Activated CD4-positive, alpha-beta T cell treated with anti-CD3 and anti-CD28 coated beads, Interleukin-2, Interleukin-4, amounts not matched to agents 100 ng/mL and 50 ng/mL, durations not matched to agents 16 hours and 8 hours (primary cell): ENCODE data around the gene TMEM143.
"Not testable (repeated sequence)": the region's sequence is repeated elsewhere in the genome, so short reads cannot be mapped to it uniquely, and the experiment has no call there.

Experiments used
- DNase-seq: peaks from one replicate; pipeline ENCODE4 v3.0.0-alpha.2; 2020; ENCODE audit warnings: low spot score

TMEM143 gene

DNA sequence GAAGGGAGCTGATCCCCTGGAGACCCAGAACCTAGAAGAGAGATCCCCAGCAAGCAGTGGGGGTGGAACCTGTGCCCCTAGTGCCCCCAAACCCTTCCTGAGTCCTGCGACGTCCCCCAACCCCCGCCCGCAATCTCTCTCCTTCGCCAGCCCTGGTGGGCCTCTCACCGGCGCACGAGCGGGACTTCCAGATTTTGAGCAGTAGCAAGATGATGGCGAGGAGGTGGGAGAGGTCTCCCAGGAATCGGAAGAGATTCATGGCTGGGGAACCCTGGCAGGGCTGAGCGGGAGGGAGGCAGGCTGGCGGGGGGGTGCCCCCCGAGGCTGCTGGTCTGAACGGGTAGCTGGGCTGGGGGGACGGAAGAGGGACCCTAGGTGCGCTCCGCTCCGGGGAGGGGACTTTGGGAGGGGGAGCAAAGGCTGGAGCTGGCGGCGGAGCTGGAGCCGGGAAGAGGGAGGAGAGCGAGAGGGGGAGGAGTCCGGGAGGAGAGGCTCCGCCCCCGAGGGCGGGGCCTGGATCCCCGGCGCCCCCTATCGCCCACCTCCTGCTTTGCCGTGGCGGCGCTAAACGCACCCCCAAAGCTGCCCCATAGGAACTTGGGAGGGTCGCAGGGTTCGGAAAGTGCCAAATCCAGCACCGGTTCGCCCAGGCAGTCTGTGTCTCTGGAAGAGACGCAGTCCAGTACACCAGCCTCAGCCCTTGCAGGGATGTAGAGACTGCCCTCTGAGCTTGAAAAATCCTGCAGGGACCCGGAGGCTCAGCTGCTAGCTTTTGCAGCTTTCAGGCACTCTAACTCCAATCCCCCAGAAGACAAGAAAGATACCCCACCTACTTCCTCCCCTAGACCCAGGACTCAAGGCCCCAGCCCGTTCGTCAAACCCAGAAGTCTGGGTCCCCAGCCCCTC, 27.6 kb upstream of the TMEM143 start, which contains the start of gene KDELR1:
KDELR1 (minus strand) TSS at position 452 of the 906 bp plus-strand sequence; CDS start at position 259, 193 bp downstream.
- peak; percentile 79 for DNase-seq

DNA sequence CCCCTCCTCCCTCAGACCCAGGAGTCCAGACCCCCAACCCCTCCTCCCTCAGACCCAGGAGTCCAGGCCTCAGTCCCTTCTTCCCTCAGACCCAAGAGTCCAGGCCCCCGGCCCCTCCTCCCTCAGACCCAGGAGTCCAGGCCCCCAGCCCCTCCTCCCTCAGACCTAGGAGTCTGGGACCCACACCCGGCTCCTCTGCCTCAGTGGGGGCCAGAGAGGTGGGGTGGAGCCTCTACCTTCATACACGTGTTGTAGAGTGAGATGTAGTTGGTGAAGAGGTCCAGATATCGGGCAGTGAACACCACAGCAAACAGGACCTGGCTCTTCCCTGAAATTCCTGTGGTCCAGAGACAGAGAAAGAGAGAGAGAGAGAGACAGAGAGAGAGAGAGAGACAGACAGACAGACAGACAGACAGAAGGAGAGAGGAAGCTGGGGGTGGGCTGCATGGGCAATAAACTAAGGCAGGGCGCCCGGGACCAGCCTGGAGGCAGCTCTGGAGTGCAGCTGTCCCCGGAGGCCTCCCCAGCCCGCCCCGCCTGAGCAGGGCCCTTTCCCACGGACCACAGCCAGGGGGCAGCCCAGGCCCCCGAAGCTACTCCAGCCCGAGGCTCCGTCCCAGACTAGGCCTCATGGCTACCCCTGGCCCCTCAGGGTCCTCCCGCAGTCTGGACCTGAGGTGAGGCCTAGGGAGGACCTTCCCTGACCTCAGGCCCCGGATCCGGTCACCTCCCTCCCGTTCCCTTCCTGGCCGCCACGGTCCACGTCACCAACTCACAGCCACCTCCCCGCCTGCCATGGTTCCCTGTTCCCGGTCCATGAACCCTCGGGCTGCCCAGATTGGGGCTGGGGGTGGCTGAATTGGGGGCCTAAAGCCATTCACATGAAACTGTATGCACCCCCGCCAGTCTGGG, 26.7 kb upstream of the TMEM143 start:
- peak; percentile 57 for DNase-seq

DNA sequence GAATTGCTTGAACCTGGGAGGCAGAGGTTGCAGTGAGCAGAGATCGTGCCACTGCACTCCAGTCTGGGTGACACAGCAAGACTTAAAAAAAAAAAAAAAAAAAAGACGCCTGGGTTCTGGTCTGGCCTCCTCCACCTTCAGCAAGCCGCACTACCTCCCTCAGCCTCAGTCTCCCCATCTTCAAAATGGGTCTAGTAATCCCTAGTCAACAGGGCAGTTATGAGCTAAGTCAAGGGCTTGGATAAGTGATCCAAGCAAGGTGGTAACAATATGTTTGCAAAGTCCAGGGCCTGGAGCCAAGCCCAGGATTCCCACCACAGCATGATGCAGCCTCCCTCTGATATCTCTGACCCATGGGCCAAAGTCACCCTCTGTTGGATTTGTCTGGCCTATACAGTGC, 23.2 kb upstream of the TMEM143 start:
- no peak for DNase-seq

DNA sequence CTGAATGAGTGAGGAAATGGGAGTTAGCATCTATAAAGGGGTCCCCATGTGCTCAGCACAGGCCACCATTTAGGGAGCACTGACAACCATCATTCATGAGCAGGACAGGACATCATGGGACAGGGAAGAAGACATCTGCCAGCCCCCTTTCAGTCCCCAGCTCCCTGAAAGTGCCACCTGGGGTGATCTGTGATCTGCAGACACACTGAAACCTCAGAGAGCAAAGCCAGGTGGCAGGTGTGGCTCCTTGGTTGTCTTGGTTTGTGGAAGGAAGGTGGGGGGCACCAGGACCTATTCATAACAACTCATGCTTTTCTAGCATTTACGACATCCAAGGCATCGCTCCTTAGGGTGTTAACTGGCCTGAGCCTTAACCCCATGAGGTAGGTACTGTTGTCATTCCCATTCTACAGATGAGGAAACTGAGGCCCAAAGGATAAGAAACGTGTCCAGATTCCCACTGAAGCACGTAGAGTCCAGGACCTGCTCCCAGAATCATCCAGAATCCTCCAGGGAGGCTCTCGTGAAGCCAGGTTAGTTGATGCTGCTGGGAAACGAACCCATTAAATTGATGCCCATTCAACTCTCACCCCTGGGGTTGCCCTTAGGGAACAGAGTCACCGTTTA, 21.8 kb upstream of the TMEM143 start:
- no peak for DNase-seq

DNA sequence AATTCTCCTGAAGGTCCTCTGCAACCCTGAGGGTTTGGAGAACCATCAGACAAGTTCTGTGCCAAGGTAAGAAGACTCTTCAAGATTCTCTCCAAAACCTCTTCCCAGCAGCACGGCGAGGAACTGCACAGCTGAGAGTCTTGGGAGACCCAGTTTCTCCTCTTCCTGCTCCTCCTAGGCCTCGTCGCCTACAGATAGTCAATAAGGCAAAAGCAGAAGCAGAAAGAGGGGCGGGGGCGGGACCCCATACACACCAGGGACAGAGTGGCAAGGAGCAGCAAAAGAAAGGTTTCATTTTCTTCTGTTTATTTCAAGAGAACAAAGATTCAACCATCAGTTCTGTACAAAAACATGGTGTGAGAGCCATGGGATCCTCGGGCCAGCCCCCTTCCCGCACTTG, 18.5 kb upstream of the TMEM143 start:
- DNase-seq, result no peak

DNA sequence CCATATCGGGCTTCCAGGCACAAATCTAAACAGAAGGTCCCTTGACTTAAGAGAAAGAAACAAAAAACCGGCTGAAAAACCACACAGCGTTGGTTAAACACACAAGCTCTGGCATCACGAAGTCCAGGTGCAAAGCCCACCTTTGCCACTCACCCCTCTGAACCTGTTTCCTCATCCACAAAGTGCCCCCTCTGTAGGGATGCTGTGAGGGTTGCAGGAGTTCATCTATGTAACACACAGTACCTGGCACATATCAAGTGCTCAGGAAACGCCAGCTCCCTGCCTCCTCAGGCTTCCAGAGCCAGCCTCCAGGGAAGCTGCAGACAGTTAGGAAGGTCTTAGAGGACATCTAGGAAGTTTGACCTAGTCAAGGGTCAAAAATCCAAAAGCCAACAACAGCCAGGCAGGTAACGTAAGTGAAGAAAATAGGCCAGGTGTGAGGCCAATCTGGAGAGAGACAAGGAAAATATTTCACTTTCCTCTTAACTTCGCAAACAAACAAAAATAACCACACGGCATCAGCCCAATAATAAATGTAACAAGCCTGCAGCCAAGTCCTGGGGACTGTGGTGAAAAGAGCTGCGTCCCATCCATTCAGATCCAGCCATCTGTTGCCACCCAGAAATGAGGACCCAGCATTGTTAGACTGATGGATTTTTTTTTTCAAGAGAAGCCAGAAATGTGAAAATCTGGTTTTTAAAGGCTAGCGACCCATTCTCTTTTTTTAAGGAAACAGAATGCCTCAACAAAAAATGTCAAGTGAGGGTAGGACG, 17.6 kb upstream of the TMEM143 start:
- no peak for DNase-seq

DNA sequence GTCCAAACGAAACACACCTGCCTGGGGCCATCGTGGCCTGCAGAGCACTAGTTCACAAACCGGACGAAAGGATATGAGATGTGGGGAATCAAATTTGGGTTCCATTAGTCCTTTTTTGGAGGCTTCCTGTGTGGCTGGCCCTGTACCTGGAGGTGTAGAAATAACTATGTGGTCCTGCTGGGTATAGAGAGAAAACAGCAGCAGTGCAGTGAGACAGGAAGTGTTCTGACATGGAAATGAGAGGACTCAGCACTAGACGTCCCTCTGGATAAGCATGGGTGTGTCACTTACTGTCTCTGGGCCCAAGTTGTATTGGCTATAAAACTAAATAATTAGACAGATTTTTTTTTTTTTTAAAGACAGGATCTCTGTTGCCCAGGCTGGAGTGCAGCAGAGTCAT, 15.3 kb upstream of the TMEM143 start:
- DNase-seq, result no peak

DNA sequence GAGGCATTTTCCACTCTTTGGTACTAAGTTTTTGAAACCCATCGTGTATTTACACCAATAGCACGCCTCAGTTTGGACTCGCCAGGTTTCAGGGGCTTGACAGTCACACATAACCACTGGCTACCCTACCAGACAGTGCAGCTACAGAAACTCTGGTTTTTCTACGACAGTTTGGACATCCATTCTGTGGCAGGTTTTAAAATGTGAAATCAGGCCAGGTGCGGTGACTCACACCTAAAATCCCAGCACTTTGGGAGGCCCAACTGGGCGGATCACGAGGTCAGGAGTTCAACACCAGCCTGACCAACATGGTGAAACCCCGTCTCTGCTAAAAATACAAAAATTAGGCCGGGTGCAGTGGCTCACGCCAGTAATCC, 14.4 kb upstream of the TMEM143 start:
- DNase-seq, result no peak

DNA sequence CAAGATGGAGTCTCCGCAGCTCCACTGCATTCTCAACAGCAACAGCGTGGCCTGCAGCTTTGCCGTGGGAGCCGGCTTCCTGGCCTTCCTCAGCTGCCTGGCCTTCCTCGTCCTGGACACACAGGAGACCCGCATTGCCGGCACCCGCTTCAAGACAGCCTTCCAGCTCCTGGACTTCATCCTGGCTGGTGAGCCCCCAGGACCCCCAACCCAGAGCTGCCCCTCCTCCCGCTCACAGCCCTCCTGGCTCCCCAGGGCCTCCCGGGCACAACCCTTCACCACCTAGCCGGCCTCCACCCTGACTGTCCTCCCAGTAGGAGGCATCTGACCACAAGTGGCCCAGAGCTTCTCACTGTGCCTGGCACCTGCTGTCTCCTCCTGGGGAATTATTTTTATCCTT, 9.8 kb upstream of the TMEM143 start:
- DNase-seq, result no peak

DNA sequence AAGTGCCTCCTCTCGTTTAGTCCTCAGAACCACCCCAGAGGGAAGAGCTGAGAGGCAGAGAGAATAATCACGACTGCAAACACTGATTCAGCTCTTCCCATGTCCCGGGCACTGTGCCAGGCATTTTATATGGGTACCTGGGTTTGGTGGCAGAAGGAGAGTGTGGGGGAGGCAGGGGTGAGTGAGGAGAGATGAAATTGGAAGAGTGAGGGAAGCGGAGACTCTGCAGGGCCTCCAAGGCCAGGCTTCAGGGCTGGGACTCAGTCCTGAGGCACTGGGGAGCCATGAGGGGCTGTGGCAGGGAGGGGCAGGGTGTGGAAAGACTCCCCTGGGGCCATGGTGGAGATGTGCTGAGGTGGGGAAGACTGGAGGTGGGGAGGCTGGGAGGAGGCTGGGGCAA, 9.2 kb upstream of the TMEM143 start:
- no peak for DNase-seq

DNA sequence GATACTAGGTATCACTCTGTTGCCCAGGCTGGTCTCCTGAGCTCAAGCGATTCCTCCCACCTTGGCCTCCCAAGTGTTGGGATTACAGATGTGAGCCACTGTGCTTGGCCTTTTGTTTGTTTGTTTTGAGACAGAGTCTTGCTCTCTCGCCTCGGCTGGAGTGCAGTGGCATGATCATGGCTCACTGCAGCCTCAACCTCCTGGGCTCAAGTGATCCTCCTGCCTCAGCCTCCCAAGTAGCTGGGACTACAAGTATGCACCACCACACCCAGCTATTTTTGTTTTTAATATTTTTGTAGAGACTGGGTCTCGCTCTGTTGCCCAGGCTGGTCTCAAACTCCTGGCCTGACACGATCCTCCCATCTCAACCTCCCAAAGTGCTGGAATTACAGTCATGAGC, 8.0 kb upstream of the TMEM143 start:
- DNase-seq, result not testable (repeated sequence)

DNA sequence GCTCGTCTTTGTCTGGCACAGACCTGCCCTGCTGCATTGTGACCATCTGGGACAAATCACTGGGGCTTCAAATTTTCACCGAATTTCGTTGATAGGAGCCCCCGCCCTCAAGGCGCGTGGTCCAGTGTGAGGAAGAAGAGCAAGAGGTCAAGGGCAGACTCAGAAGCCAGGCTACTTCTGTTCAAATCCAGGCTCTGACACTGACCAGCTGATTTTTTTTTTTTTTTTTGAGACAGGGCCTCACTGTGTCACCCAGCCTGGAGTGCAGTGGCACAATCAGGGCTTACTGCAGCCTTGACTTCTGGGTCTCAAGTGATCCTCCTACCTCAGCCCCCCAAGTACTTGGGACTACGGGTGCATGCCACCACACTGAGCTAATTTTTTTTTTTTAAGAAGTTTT, 7.6 kb upstream of the TMEM143 start:
- DNase-seq, result no peak

DNA sequence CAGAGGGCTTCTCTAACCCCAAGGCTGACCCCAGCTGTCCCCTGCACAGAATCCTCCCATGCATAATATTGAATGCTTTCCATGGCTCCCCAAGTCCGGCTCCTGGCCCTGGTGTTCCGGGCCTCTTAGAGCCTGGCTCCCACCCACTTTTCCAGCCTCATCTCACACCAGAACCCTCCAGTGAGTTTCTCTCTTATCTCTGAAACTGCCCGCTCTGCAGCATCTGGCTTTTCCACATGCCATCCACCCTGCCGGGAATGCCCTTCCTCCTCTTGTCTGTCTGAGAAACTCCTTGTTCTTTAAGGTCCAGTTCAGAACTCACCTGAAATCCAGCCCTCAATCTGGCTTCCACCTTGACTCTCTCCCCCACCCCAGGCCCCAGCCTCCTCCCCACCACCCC, 7.2 kb upstream of the TMEM143 start:
- no peak for DNase-seq

DNA sequence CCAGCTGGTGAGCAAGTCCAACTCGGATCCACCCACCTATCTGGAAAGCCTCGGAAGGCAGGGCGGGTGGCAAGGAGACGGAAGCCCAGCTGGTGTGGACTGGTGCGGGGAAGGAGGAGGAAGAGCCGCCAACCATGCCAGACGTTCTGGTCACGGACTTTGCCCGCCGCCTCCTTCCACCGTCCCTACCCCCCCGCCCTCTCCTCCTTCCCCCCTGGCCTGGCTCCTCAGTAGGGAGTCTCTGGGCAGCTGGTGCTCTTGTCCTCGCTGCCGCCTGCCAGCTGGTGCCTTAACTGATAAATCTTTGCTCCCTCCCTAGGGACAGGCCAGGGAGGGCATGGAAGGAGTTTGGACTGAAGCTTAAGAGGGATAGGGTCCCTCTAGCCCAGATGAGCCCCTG, 5.2 kb upstream of the TMEM143 start:
- no peak for DNase-seq

DNA sequence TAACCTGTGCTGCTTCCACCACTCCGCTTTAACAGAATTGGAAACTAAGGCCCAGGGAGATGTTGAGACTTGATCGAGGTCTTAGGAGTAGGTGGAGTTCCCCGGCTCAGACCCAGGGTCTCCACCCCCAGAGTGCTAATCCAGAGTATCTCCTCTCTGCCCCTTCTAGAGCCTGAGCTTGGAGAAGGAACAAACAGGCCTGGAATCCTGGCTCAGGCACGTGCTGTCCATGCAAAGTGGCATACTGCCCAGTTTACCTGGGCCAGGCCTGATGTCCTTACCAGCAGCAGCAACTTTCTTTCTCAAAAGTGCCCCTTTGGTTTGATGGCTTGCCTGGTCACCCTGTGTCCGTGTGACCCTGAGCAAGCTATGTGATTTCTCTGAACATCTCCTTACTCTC, 4.1 kb upstream of the TMEM143 start:
- DNase-seq, result no peak

DNA sequence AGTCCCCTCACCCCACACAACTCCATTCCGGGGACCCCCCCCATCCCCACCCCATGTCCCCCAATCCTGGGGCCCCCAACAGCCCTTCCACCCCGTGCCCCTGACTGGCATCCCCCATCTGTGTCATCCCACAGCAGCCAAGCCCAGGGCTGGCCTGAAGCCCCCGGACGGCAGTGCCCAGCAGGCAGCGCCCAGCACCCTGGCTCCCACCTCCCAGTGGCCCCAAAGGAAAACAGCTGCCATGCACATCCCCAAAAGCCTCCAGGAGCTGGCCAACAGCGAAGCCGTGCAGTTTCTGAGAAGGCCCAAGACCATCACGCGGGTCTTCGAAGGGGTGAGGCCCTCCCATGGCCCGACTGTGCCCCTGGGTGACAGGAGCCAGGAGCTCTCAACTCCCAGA, 1.9 kb upstream of the TMEM143 start:
- DNase-seq, result no peak

DNA sequence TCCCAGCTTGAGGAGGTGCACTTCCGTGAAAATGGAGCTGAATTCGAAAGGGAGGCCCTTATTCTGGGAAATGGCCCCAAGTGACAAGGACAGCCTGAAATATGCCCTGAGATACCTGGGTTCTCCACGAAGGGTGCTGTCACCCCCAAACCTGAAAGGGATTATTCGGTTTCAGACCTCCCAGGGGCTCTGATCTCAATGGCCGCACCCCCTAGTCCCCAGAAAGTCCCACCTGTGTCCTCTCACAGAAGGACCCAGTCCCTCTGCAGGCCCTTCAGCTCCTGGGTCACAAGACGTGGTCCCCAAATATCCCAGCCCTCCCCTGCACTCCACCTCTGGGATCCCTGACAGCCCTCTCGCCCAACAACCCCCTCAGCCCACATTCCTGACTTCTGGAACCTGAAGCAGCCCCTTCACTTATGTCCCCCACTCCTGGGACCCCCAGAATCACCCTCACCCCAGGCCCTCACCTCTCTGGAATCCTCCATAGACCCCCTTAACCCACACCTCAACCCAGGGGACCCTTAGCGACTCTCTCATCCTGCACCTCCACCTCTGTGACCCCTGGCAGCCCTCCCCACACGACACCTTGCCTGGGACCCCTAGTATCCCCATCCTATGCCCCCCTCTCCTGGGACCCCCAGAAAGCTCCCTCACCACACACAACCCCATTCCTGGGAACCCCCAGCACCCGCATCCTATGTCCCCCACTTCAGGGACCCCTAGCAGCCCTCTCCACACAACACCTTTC, 1.0 kb upstream of the TMEM143 start:
- DNase-seq, result no peak

DNA sequence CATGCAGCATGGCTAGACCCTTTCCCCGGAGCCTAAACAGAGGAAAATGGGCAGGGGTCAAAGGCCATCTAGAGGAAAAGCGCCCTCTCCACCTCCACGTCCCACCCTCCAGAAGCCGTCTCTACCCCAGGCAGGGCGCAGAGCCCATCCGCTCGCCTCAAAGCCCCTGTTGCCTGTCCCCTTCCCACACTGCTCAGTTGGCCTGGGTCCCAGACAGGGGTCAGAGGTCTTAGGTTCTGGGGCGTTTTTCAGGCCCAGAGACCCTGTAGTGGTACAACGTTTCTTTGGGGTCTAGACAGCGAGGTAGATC, 285 bp downstream of the TMEM143 start:
- DNase-seq, result no peak

DNA sequence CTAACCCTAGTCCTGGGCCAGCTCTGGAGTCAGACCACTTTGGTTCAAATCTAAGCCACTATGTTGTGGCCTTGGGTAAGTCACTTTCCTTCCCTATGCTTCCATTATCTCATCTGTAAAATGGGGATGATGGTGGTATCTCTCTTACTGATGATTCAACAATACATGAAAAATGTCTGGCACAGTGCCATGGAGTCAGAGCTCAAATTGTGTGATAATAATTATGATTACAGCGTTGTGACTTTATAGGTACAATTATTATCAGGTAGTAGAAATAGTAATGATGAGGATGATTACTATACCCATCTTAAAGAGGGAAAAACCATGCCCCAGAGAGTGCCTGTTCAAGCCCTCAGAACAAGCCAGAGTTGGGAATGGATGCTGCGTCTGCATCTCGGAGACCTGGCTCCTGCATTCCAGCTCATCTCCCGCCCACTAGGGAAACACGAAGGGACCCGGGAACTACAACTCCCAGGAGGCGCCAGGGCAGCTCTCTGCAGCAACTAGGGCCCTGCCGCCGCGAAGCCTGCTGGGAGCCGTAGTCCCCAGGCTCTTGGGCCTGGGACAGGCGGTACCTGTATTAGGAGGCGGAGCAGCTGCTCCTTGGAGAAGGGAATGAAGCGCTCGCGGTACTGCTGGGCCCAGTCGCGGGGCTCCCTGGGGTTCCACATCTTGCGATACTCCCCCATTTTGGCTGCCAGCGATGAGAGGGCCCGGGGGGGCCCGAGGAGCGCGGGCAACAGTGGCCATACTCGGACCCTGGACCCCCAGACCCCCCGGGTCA, 832 bp downstream of the TMEM143 start:
- DNase-seq, result peak; percentile 94

DNA sequence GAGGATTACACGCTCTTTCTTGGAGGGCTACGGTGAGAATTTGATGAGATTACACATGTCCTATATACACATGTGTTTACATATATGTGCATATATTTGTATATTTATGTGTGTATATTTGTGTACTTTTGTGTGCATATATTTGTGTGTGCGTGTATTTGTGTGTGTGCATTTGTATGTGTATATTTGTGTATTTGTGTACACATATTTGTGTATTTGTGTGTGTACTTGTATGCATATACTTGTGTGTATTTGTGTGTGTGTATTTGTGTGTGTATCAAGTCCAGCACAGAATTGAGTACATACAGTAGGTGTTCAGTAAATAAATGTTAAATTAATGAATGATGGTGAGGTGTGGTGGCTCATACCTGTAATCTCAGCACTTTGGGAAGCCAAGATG, 1.8 kb downstream of the TMEM143 start:
- no peak for DNase-seq
